Esophagus (tissue), 2 donors: Measurements from ENCODE around the gene AGMAT. TPM values are rescaled to one million over a fixed set of nuclear protein-coding genes. Genes with fewer than 3 reads are reported as not detected.
A peak's percentile ranks its signal among the peaks of the same experiment; 100 is the strongest.

Experiments
- H3K27ac ChIP-seq, 2 donors: one replicate each; pipeline ENCODE4 v1.5.1; 2013; ENCODE audit warnings: low read depth in 2 of 2, mild to moderate bottlenecking in 2 of 2, inconsistent platforms in 1 of 2, low read length in 1 of 2, moderate library complexity in 1 of 2
- H3K27me3 ChIP-seq, 2 donors: one replicate each; pipeline ENCODE4 v1.6.1; 2013; ENCODE audit warnings: low read length in 2 of 2, control low read depth in 1 of 2, mild to moderate bottlenecking in 1 of 2; ENCODE audit not compliant: insufficient read depth in 2 of 2, control insufficient read depth in 1 of 2
- H3K36me3 ChIP-seq, 2 donors: one replicate each; pipeline ENCODE4 v1.6.1; 2013; ENCODE audit warnings: low read length in 1 of 2; ENCODE audit not compliant: control insufficient read depth in 2 of 2, insufficient read depth in 2 of 2
- H3K4me1 ChIP-seq, 2 donors: one replicate each; pipeline ENCODE4 v1.6.1; 2013; ENCODE audit warnings: low read length in 1 of 2; ENCODE audit not compliant: control insufficient read depth in 2 of 2, insufficient read depth in 2 of 2
- H3K4me3 ChIP-seq, 2 donors: one replicate each; pipeline ENCODE4 v1.5.1; 2013; ENCODE audit warnings: low read length in 2 of 2, mild to moderate bottlenecking in 2 of 2, low read depth in 1 of 2, moderate library complexity in 1 of 2
- H3K9me3 ChIP-seq, 2 donors: one replicate each; pipeline ENCODE4 v1.6.1; 2013; ENCODE audit warnings: mild to moderate bottlenecking in 2 of 2, low read depth in 1 of 2, low read length in 1 of 2, moderate library complexity in 1 of 2; ENCODE audit not compliant: control insufficient read depth in 2 of 2, insufficient read depth in 1 of 2
- WGBS, 2 donors: extraction: QIAGEN DNeasy Blood & Tissue Kit; methylation state at CpG; one replicate each; pipeline ENCODE4 v1.1.7; 2013; 5-methylcytosine and 5-hydroxymethylcytosine counted together
- polyA plus RNA-seq, 2 donors: library from polyadenylated mRNA; stranded (reverse); fragments of 200-250 nt; gene quantifications; one replicate each; pipeline ENCODE4 v1.2.3, GENCODE V29; 2013
- donor health status: healthy with polysubstance abuse.
- donor health status: Bipolar disorder and iron deficiency.

Gene AGMAT
- polyA plus RNA-seq, 2 donors = 0.16 to 0.27 TPM

GRCh38 chr1:15583016-15583706 lies 1.7 kb downstream of the AGMAT start:
- H3K4me3 ChIP-seq = no peak overlapping the region
- WGBS, 2 donors = 88 to 96% methylated on average over 18 of the region's 18 CpGs
- H3K27me3 ChIP-seq = no peaks in the 10 kb centered on the region
- peaks cover 3 to 8% of the 10 kb centered on the region in 2 donors for H3K4me1 ChIP-seq
- no peak overlapping the region for H3K27ac ChIP-seq
- H3K36me3 ChIP-seq = no peaks in the 10 kb centered on the region
- H3K9me3 ChIP-seq = no peaks in the 10 kb centered on the region

DNA sequence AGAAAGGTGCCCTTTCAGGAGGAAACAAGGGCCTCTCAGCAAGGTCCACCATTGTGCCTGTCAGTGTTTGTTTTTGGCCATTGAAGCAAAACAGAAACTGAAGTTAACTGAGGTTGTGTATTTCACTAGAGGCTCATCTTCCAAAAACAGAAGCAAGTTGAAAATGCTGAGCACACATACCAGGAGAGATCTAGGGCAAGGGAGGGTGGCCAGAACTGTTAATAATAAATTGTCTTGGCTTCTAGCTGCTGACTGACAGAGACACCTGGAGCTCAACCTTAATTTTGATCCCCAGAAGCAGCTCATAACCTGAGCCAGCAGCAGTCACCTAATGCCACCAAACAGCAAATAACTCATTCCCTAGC lies 5.2 kb downstream of the AGMAT start:
- peak overlapping the region; percentile 62 to 69 for H3K27ac ChIP-seq
- H3K9me3 ChIP-seq = no peaks in the 10 kb centered on the region
- H3K4me3 ChIP-seq = no peak overlapping the region
- no peaks in the 10 kb centered on the region for H3K36me3 ChIP-seq
- H3K27me3 ChIP-seq = no peaks in the 10 kb centered on the region
- H3K4me1 ChIP-seq = peaks cover 3 to 8% of the 10 kb centered on the region in 2 donors

DNA sequence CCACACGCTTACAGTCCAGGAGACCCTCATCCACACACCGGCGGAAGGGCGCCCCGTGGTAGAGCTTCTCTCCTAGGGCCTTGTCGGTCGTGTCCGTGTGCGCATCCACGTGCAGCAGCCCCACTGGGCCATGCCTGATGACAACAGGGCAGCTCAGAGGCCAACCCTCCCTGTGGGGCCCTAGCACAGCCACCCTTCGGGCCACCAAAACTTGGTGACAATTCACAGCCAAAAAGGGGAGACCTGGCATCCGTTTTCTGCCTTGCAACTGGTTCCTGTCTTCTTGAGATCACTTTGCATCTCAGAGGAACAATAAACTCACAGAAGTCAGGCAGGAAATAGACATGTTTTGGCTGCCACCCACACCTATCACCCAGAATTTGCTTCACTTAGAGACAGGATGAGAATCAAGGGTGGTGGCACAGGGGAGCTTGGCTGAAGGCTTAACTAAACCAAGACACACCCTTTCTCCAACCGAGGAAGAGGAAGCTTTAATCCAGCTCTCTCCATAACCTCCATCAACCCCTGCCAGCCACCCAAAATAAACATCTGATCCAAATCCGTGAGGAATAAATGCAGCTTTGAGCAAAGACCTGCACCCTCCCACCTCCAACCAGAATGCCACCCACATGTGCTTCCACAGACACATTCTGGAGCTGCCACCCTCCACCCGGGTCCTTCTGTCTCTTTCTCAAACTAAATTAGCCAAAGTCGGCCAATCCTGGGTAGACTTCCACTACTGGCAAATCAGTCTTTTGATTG lies 5.7 kb downstream of the AGMAT start:
- H3K9me3 ChIP-seq = no peaks in the 10 kb centered on the region
- WGBS, 2 donors = 72 to 79% methylated on average over 16 of the region's 16 CpGs
- H3K36me3 ChIP-seq = no peaks in the 10 kb centered on the region
- H3K4me1 ChIP-seq = peaks cover 3 to 6% of the 10 kb centered on the region in 2 donors
- no peak overlapping the region for H3K4me3 ChIP-seq
- peak overlapping the region; percentile 62 to 81 for H3K27ac ChIP-seq
- no peaks in the 10 kb centered on the region for H3K27me3 ChIP-seq

GRCh38 chr1:15577691-15578090 lies 7.2 kb downstream of the AGMAT start:
- Histone ChIP-seq H3K4me3 (no peak overlapping the region), H3K9me3 (no peaks in the 10 kb centered on the region), H3K27ac (no peak overlapping the region), H3K4me1 (peaks cover 3 to 6% of the 10 kb centered on the region in 2 donors), H3K27me3 (no peaks in the 10 kb centered on the region), H3K36me3 (no peaks in the 10 kb centered on the region)
- WGBS, 2 donors = 66 to 81% methylated on average over 4 of the region's 4 CpGs

DNA sequence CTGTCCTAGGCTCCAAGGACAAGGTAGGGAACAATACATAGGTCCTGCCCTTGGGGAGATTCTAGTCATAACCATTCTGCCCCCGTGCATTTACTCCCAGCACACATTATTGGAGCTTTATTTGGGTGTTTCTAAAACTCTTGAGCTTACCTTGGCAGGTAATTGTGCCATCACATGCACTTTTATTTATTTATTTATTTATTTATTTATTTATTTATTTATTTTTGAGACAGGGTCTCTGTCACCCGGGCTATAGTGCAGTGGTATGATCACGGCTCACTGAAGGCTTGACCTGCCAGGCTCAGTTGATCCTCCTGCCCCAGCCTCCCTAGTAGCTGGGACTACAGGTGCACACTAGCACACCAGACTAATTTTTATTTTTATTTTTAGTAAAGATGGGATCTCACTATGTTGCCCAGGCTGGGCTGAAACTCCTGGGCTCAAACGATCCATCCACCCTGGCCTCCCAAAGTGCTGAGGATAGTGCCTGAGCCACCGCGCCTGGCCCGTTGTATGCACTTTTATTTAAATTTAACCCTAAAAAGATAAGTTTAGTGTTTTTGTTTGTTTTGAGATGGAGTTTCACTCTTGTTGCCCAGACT lies 9.2 kb downstream of the AGMAT start:
- WGBS, 2 donors = 96% methylated on average over 7 of the region's 7 CpGs
- no peaks in the 10 kb centered on the region for H3K36me3 ChIP-seq

DNA sequence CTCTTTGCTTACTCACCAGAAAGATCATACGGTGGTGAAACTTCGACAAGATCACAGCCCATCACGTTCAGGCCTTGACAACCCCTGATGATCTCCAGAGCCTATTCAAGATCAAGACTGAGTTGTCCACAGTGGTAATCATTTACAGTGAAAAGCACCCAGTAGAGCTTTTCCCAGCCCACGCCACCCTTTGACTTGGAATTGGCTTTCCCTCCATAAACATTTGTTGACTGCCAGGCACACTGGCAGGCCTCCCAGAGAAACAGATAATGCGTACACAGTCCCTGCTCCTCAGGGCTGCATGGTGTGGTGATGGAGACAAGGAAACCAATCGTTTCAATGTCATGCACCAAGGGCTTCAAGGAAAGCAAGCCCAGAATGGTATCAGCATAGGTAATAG lies 10.1 kb downstream of the AGMAT start:
- no peak overlapping the region for H3K27ac ChIP-seq
- no peaks in the 10 kb centered on the region for H3K36me3 ChIP-seq
- H3K9me3 ChIP-seq = no peaks in the 10 kb centered on the region
- H3K27me3 ChIP-seq = no peaks in the 10 kb centered on the region
- no peak overlapping the region for H3K4me3 ChIP-seq
- WGBS, 2 donors = 78 to 80% methylated on average over 6 of the region's 6 CpGs
- peaks cover 3 to 6% of the 10 kb centered on the region in 2 donors for H3K4me1 ChIP-seq

More for the DNA sequence above, 9.2 kb downstream of the AGMAT start:
- no peaks in the 10 kb centered on the region for H3K9me3 ChIP-seq
- H3K27me3 ChIP-seq = no peaks in the 10 kb centered on the region
- peaks cover 3 to 6% of the 10 kb centered on the region in 2 donors for H3K4me1 ChIP-seq
- H3K4me3 ChIP-seq = no peak overlapping the region
- H3K27ac ChIP-seq = no peak overlapping the region

DNA sequence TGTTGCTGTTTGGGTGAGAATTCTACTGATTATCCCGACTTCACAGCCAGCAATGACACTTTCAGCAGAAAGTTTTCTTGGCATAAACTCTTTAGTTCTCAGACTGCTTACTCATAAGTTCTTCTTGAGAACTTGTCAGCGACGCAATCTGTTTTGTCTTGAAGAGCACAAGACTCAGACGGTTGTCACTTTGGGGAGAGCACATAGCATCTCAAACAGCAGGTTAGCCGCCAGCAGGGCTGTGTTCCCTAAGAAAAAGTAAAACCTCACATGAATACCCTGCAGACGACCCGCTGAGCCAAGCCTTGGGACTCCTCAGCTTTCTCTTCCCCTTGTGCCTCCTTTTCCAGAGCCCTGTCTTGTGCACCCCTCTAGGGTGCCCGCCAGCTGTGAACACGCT lies 11.4 kb downstream of the AGMAT start:
- Histone ChIP-seq H3K4me3 (no peak overlapping the region), H3K27ac (no peak overlapping the region), H3K4me1 (peaks cover 0 to under 1% of the 10 kb centered on the region in 2 donors), H3K9me3 (no peaks in the 10 kb centered on the region), H3K27me3 (no peaks in the 10 kb centered on the region), H3K36me3 (peaks cover 3 to 6% of the 10 kb centered on the region in 2 donors)
- WGBS, 2 donors = 77 to 78% methylated on average over 9 of the region's 9 CpGs

DNA sequence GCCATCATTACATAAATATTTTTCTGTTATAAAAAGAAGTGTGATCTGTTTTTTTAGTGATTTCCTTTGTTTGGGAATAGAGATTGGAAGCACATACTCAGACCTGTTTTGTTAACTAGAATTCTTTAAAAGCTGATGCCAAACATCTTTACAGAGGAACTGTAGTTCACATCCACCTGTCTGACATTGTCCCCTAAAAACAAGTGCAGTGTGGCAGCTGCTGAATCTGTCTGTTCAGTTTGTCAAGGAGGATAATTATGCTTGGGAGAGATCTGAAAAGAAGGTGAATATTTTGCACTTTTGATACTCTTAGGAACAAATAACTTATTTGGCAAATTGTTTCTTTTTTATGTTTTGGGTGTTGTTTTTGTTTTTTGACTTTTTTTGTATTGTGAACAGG lies 13.6 kb downstream of the AGMAT start:
- Histone ChIP-seq H3K9me3 (no peaks in the 10 kb centered on the region), H3K27me3 (no peaks in the 10 kb centered on the region), H3K27ac (no peak overlapping the region), H3K36me3 (peaks cover 16 to 21% of the 10 kb centered on the region in 2 donors), H3K4me1 (no peaks in the 10 kb centered on the region), H3K4me3 (no peak overlapping the region)

GRCh38 chr1:15570861-15571260 lies 14.0 kb downstream of the AGMAT start:
- H3K9me3 ChIP-seq = no peaks in the 10 kb centered on the region
- no peaks in the 10 kb centered on the region for H3K4me1 ChIP-seq
- H3K27ac ChIP-seq = no peak overlapping the region
- H3K36me3 ChIP-seq = peaks cover 20 to 25% of the 10 kb centered on the region in 2 donors
- no peak overlapping the region for H3K4me3 ChIP-seq
- no peaks in the 10 kb centered on the region for H3K27me3 ChIP-seq
- WGBS, 2 donors = 83 to 91% methylated on average over 1 of the region's 1 CpG
